ENCODE measurements around the gene OR2F2.

GRCh38 chr7:143913945-143914615 is 21.0 kb upstream of the OR2F2 start:
- no peak for TF ChIP-seq POLR2AphosphoS5 (IDR thresholded peaks at IDR 0.05; ENCODE audit: low read depth, low read length)
- TF ChIP-seq TAF1 (IDR thresholded peaks at IDR 0.05; ENCODE audit: borderline replicate concordance, insufficient read depth, low read length) = no peak
